Retinal pigment epithelial cell (primary cell): ENCODE measurements around the gene APBA2.

Experiments
- DNase-seq: peaks from one replicate; pipeline ENCODE4 v3.0.0-alpha.2; 2010; ENCODE audit warnings: low read depth
- H3K4me3 ChIP-seq: 2 replicates; pipeline ENCODE4 v1.5.1; 2011; ENCODE audit warnings: mild to moderate bottlenecking, low read length, control low read depth, moderate library complexity
- TF ChIP-seq, protein P1 (sequence below): conservative IDR thresholded peaks from 2 replicates; pipeline ENCODE4 v1.5.1; 2011; ENCODE audit warnings: low read depth, low read length, control low read depth, inconsistent platforms

The APBA2 gene

DNA sequence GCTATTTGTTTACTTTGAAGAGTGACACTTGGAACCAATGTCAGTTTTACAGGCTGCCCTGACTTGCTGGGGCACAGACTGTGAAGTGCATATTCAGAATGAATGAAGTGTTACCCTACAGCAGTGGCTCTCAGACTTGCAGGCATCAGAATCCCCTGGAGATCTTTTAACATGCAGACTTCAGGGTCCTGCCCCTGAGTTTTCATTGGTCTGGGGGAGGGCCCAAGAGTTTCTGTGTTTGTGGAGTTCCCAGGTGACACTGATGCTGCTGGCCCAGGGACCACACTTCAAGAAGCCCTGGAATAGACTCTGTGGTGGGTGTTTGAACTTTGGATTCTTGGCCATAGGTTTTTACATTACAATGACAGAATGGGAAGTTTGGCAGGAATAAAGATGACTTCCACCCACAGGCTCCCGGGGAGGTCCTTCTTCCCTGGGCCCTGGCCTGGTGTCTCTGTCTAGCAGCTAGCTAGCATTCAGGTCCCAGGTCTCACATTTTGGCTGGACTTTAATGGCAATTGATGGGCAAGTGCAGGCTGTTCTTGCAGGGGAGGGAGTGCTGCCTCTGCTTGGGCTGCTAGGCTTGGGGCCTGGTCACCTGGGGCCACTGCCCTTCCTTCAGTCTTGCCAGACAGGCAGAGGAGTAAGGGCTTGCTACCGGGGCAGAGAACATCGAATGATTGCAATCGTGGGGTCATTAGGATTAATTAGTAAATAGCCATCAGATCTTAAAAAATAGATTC is 149.0 kb downstream of the APBA2 start:
- no peak overlapping the region for H3K4me3 ChIP-seq
- TF ChIP-seq, protein P1, sequence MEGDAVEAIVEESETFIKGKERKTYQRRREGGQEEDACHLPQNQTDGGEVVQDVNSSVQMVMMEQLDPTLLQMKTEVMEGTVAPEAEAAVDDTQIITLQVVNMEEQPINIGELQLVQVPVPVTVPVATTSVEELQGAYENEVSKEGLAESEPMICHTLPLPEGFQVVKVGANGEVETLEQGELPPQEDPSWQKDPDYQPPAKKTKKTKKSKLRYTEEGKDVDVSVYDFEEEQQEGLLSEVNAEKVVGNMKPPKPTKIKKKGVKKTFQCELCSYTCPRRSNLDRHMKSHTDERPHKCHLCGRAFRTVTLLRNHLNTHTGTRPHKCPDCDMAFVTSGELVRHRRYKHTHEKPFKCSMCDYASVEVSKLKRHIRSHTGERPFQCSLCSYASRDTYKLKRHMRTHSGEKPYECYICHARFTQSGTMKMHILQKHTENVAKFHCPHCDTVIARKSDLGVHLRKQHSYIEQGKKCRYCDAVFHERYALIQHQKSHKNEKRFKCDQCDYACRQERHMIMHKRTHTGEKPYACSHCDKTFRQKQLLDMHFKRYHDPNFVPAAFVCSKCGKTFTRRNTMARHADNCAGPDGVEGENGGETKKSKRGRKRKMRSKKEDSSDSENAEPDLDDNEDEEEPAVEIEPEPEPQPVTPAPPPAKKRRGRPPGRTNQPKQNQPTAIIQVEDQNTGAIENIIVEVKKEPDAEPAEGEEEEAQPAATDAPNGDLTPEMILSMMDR: no peak
- no peak for DNase-seq

DNA sequence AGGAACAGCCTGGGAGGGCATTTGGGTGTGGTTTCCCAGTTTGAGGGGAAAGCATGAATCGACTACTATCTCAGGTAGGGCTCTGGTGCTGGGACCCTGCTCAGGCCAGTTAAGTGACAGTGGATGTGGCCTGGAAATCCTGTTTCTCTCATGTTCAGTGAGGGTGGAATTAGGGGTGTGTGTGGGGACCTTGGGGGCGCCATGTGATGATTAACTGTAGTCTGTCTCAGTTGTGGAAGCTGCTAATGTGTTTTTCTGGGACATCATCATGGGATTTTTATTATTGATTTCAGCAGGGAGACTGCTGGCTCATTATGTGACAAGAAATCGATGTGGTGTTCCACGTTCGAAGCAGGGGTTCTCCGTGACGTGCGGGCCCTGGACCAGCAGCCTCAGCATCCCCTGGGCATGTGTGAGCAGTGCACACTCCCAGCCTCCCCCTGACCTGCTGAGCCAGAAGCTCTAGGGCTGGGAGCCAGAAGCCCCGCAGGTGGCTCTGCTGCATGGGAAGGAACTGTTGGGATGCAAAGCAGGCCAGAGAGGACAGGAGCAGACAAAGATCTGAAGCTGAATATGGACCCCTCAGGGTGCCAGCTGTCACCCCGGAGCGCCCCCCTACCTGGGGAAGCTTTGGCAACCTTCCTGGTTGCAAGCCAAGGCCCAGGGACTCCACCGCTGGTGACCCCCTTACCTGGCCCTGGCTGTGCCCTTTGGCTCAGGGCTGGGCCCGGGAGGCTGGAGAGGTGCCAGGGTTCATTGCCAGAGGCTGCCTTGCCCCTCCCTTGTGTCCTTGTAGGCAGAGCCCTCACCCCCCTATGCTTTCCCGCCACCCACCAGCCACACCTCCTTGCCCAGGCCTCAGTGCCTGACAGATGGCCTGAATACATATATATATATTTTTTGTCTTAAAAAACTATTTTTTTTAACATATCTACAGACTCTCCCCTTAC is 149.8 kb downstream of the APBA2 start:
- no peak for DNase-seq
- no peak overlapping the region for H3K4me3 ChIP-seq
- TF ChIP-seq, protein P1: no peak

DNA sequence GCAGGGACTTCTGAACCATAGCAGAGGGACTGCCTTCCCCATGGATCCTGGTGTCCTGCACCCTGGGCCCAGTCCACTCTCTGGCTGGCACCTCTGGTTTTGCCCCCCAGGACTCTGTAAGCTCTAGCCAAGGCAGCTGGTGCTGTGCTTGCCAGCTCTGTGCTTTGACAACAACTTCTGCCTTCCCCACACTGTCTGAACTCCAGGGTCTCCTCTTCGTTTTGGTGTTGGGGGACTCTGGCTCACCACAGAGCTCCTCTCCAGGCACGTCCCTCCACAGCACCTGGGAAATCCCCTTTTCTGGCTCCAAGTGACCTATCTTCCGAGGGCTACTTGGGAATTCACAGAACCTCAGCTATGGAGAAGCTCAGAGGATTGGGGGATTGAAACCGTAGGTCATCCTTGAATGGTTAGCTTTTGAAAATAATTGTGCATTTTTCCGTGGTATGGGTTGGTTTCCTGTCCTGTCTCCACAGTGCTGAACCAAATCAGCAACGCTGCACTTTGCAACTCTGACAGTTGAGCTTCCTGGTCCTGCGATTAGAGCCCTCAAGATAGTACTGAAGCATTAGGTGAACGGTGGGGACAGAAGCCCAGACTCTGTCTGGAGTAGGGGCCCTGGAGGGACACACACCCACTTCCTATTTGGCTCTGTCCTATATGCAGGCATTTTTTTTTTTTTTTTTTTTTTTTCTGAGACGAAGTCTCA is 152.4 kb downstream of the APBA2 start:
- DNase-seq: no peak
- H3K4me3 ChIP-seq: no peak overlapping the region
- TF ChIP-seq, protein P1: no peak

DNA sequence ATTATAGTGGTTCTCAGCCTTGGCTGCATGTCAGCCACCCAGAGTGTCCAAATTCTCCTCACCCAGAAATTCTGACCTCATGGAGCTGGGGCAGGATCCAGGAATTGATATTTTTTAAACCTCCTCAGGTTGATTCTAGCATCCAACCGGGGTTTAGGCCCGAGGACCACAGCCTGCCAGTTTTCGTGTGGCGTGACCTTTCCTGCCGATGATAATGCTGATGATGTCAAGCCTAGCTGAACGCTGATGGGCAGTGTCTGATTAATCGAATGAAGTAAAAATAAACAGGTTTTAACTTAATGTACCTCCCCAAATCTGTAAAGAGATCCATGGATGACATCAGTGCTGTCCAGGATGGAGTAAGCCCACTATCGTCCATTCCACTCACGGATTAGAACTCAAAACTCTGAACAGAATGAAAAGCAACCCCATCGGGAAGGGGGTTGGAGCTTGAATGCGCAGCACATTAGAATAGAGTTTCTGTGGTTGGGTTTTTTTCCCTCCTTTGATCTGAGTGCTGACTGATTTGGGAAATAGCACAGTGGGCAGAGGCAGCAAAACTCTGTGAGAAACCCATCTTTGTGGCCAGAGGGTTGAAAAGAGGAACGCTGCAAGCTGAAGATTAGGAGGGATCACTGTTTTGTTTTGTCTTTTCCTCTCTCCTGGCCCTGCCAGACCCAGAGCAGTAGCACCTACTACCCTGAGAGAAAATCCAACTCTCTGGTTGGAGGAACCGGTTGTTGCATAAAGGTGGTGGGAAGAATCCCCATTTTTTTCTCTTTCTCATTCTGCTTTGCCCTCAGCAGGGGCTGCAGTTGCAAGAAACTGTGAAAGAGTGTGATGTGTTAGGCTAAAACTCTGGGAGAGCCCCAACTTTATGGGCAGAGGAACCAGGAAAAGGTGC is 153.9 kb downstream of the APBA2 start:
- no peak for DNase-seq
- no peak overlapping the region for H3K4me3 ChIP-seq
- TF ChIP-seq, protein P1: no peak

DNA sequence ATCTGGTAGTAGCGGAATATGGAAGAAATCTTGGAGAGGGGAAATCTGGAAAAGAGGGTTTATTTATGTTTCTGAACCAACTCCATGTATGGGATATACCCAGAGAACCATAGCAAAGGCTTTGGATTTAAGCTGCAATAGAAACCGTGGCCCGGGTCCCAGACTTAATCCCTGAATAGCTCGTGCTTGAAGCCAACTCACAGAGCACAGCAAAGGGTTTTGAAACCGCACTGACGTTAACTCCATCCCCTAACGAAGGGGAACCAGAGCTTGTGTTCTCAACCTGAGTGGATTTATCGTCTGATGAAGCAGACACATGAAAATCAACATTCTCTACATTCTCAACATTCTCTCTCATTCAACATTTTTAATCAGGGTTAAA is 154.6 kb downstream of the APBA2 start:
- TF ChIP-seq, protein P1: no peak
- DNase-seq: peak; percentile 100
- H3K4me3 ChIP-seq: no peak overlapping the region

DNA sequence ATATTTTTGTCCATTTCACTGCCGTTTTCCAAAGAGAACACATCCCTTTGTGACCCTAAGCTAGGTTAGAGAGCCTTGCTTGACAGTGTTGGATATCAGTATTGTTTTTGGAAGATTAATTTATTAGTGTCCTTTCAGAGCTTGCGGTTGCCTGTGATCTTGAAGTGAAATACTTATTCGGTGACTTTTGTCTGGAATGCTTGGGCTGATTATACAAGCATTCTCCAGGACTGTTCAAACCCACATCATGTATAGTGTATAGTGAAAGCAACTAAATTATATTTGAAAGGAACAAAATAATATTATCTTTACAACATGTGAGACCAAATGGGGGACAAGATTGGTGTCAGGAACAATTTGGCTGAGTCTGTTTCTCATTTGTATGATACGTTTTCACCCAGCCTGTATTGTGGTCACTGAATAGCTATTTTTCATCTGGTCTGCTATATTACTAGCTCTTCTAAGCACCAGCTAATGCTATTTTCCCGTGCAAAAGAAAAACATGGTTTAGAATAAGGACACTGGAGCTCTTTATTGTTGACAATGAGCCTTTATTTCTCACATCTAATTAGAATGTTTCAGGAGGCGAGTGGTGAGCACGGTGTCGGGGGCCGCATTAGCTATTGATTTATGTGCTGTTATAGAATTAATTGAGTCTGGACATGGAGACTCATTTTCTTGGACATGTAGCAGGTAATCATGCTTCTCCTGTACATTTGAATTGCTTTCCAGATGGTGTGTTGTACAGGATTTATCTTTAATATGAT is 158.1 kb downstream of the APBA2 start:
- H3K4me3 ChIP-seq: no peak overlapping the region
- DNase-seq: peak; percentile 73
- TF ChIP-seq, protein P1: no peak
